B cell (primary cell): ENCODE results near the gene SLC24A3.

ENCODE experiments used
- EZH2 ChIP-seq: IDR thresholded peaks from 2 replicates; pipeline ENCODE4 v1.6.1; 2012; ENCODE audit warnings: borderline replicate concordance, low read depth, mild to moderate bottlenecking, moderate library complexity, low read length; ENCODE audit not compliant: insufficient read depth, poor library complexity, severe bottlenecking
- TF ChIP-seq, protein P1 (sequence below): fragments of 200-600 bp; IDR thresholded peaks from one replicate; pipeline ENCODE4 v1.8.0; 2022; ENCODE audit warnings: antibody characterized with exemption, mild to moderate bottlenecking

DNA sequence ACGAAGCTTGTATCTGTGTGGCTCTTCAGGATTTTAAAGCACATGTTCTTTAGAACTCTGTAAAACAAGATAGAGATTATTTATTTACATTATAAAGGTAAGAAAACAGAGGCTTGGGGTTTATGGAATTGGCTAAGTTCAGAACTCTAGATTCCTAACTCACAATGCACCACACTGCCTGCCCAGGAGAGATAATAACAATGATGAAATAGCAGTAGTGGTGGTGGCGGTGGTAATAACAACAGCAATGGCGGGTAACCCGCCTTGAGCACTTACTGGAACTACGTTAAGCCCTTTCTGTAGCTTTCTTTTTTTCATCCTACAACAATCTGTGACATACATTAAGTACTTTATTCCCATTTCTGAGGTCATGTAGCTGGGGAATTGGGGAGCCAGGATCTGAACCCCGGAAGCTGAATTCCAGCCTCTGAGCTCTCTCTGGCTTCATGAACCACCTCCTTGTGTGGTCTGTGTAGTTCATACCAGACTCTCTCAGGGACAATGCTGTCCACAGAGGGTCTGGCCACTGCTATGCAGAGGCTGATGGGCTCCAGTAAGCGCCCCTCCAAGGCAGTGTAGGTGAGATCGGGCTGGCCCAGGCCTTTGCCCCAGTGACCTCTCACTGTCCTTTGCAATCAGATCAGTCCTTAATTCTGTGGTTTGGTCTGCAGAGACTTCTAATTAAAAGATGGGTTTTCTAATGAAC is 260.9 kb downstream of the SLC24A3 start:
- TF ChIP-seq, protein P1, sequence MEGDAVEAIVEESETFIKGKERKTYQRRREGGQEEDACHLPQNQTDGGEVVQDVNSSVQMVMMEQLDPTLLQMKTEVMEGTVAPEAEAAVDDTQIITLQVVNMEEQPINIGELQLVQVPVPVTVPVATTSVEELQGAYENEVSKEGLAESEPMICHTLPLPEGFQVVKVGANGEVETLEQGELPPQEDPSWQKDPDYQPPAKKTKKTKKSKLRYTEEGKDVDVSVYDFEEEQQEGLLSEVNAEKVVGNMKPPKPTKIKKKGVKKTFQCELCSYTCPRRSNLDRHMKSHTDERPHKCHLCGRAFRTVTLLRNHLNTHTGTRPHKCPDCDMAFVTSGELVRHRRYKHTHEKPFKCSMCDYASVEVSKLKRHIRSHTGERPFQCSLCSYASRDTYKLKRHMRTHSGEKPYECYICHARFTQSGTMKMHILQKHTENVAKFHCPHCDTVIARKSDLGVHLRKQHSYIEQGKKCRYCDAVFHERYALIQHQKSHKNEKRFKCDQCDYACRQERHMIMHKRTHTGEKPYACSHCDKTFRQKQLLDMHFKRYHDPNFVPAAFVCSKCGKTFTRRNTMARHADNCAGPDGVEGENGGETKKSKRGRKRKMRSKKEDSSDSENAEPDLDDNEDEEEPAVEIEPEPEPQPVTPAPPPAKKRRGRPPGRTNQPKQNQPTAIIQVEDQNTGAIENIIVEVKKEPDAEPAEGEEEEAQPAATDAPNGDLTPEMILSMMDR: no peak
- no peak for TF ChIP-seq EZH2
